Prostate gland (tissue), 2 donors: ENCODE measurements around the gene PLEKHG2. TPM values are rescaled to one million over a fixed set of nuclear protein-coding genes. Genes with fewer than 3 reads are reported as not detected.
A peak's percentile ranks its signal among the peaks of the same experiment; 100 is the strongest.

Source experiments
- DNase-seq: peaks from one replicate; pipeline ENCODE4 v3.0.0-alpha.2; 2019; ENCODE audit warnings: low spot score
- H3K27ac ChIP-seq, 2 donors: fragments of 200-600 bp; sonication (generic); 2 replicates each; pipeline ENCODE4 v1.5.1; 2017 to 2019
- H3K27me3 ChIP-seq: fragments of 200-600 bp; sonication (generic); replicated peaks from 2 replicates; pipeline ENCODE4 v1.5.1; 2019; ENCODE audit not compliant: insufficient read depth
- H3K36me3 ChIP-seq, 2 donors: fragments of 200-600 bp; sonication (generic); 1 replicate in 1 of 2; 2 replicates in 1 of 2; pipeline versions ENCODE4 v1.5.1 to v1.8.1; 2017 to 2019
- H3K4me1 ChIP-seq: fragments of 200-600 bp; sonication (generic); replicated peaks from 2 replicates; pipeline ENCODE4 v1.5.1; 2019
- H3K4me3 ChIP-seq, 2 donors: fragments of 200-600 bp; sonication (generic); 2 replicates each; pipeline ENCODE4 v1.5.1; 2017 to 2019
- H3K9me3 ChIP-seq: fragments of 200-600 bp; sonication (generic); 2 replicates; pipeline ENCODE4 v1.5.1; 2017
- CTCF ChIP-seq, 4 experiments: fragments of 200-600 bp in 2 of 4; fragments of 450-650 bp in 2 of 4; sonication (generic) in 2 of 4; IDR thresholded peaks; 1 replicate in 3 of 4; 2 replicates in 1 of 4; pipeline ENCODE4 v1.5.1; 2016 to 2019; ENCODE audit warnings: antibody characterized with exemption in 4 of 4, mild to moderate bottlenecking in 2 of 4, moderate library complexity in 2 of 4
- POLR2A ChIP-seq: fragments of 450-650 bp; IDR thresholded peaks from one replicate; pipeline ENCODE4 v1.6.1; 2016; ENCODE audit warnings: antibody characterized with exemption, mild to moderate bottlenecking
- POLR2AphosphoS5 ChIP-seq: sonication (generic); formaldehyde crosslinking; IDR thresholded peaks from one replicate; pipeline ENCODE4 v1.6.1; 2017; ENCODE audit warnings: antibody characterized with exemption
- WGBS: methylation state at CpG from one replicate; pipeline ENCODE4 v1.1.5; 2018; 5-methylcytosine and 5-hydroxymethylcytosine counted together
- intact Hi-C: fragments of 100-400 bp; cut with DNase I; formaldehyde crosslinking; loops from one replicate; pipeline ENCODE4 v1.14.2; 2022
- total RNA-seq, 2 donors: library from RNA; depleted of rRNA; stranded (reverse); fragments of >200 nt; gene quantifications; one replicate each; pipeline ENCODE4 v1.1.0, GENCODE V29; 2016

Gene PLEKHG2
- total RNA-seq, result 10 to 100 TPM; 14.4 to 21.1 TPM

GRCh38 chr19:39412100-39412866 is at the start of gene PLEKHG2:
TSS of gene PLEKHG2 (plus strand) at chr19:39412669. CDS start at chr19:39414087, 1,418 bp downstream.
- TF ChIP-seq CTCF (IDR thresholded peaks at IDR 0.05) (peak in 3 of 4 experiments; percentile 93 to 94 (median 93)), POLR2A (peak; percentile 45), POLR2AphosphoS5 (peak; percentile 99)
- WGBS, result 1% methylated on average over 38 of the region's 60 CpGs
- peak within 1 kb of the TSS; percentile 100 for H3K27ac ChIP-seq
- peak; percentile 99 for DNase-seq
- H3K36me3 ChIP-seq, result peaks cover 8% of the 10 kb centered on the region in 2 donors
- peak within 1 kb of the TSS; percentile 73 to 76 for H3K4me3 ChIP-seq
- H3K4me1 ChIP-seq, result no peaks in the 10 kb centered on the region
- intact Hi-C loops, result loop anchor here (5.0 kb wide), 1 partner anchor 70 kb away; the partner anchor contains the start of gene SAMD4B
- H3K9me3 ChIP-seq, result no peaks in the 10 kb centered on the region
- no peaks in the 10 kb centered on the region for H3K27me3 ChIP-seq

- intact Hi-C loops, result no loop called here
- no peak for DNase-seq
- Histone ChIP-seq H3K4me3 (no peak overlapping the region), H3K27me3 (no peaks in the 10 kb centered on the region), H3K9me3 (no peaks in the 10 kb centered on the region), H3K36me3 (peaks cover 6 to 14% of the 10 kb centered on the region in 2 donors), H3K4me1 (no peaks in the 10 kb centered on the region), H3K27ac (no peak overlapping the region)
- WGBS, result 58% methylated on average over 6 of the region's 6 CpGs
- no peak for TF ChIP-seq CTCF (IDR thresholded peaks at IDR 0.05)
- no peak for TF ChIP-seq POLR2A
These were observed 49.5 kb upstream of the PLEKHG2 start for GRCh38 chr19:39362682-39363657.

GRCh38 chr19:39363901-39364457 is 48.5 kb upstream of the PLEKHG2 start:
- no peak overlapping the region for H3K27ac ChIP-seq
- intact Hi-C loops, result no loop called here
- WGBS, result 78% methylated on average over 5 of the region's 5 CpGs
- H3K27me3 ChIP-seq, result no peaks in the 10 kb centered on the region
- peaks cover 6 to 9% of the 10 kb centered on the region in 2 donors for H3K36me3 ChIP-seq
- no peaks in the 10 kb centered on the region for H3K9me3 ChIP-seq
- TF ChIP-seq CTCF (IDR thresholded peaks at IDR 0.05), result no peak
- TF ChIP-seq POLR2A, result no peak
- TF ChIP-seq POLR2AphosphoS5, result no peak
- no peaks in the 10 kb centered on the region for H3K4me1 ChIP-seq
- H3K4me3 ChIP-seq, result no peak overlapping the region
- no peak for DNase-seq

GRCh38 chr19:39365531-39365930 is 46.9 kb upstream of the PLEKHG2 start:
- DNase-seq, result no peak
- WGBS, result 100% methylated on average over 1 of the region's 1 CpG
- no peaks in the 10 kb centered on the region for H3K9me3 ChIP-seq
- peaks cover 12 to 15% of the 10 kb centered on the region in 2 donors for H3K36me3 ChIP-seq
- no peak overlapping the region for H3K4me3 ChIP-seq
- H3K4me1 ChIP-seq, result no peaks in the 10 kb centered on the region
- intact Hi-C loops, result no loop called here
- no peak for TF ChIP-seq POLR2A
- TF ChIP-seq POLR2AphosphoS5, result no peak
- no peak for TF ChIP-seq CTCF (IDR thresholded peaks at IDR 0.05)
- no peak overlapping the region for H3K27ac ChIP-seq
- no peaks in the 10 kb centered on the region for H3K27me3 ChIP-seq
